NT2/D1 (cell line): ENCODE results near the gene CDH13.
A peak's percentile ranks its signal among the peaks of the same experiment; 100 is the strongest.

Source experiments
- DNase-seq: peaks from one replicate; pipeline ENCODE4 v3.0.0-alpha.2; 2011; ENCODE audit warnings: low read depth, low spot score
- H3K27me3 ChIP-seq: 2 replicates; pipeline ENCODE4 v1.6.0; 2011; ENCODE audit warnings: mild to moderate bottlenecking; ENCODE audit not compliant: insufficient read length, insufficient read depth
- H3K36me3 ChIP-seq: 2 replicates; pipeline ENCODE4 v1.6.1; 2011; ENCODE audit warnings: mild to moderate bottlenecking, low read length, mixed read lengths; ENCODE audit not compliant: insufficient read depth, insufficient read length
- H3K4me1 ChIP-seq: 2 replicates; pipeline ENCODE4 v1.5.1; 2011; ENCODE audit not compliant: insufficient read depth, insufficient read length
- H3K4me3 ChIP-seq: 2 replicates; pipeline ENCODE4 v1.5.1; 2011; ENCODE audit warnings: low read depth; ENCODE audit not compliant: insufficient read length
- H3K9ac ChIP-seq: 2 replicates; pipeline ENCODE4 v1.6.0; 2011; ENCODE audit warnings: low read depth; ENCODE audit not compliant: insufficient read length
- H3K9me3 ChIP-seq: 2 replicates; pipeline ENCODE4 v1.5.1; 2011; ENCODE audit warnings: mild to moderate bottlenecking, low read length; ENCODE audit not compliant: insufficient read depth
- SUZ12 ChIP-seq: IDR thresholded peaks from 2 replicates; pipeline ENCODE4 v1.6.1; 2011; ENCODE audit not compliant: insufficient read length, insufficient read depth; ENCODE audit errors: extremely low read depth
- YY1 ChIP-seq: IDR thresholded peaks from 2 replicates; pipeline ENCODE4 v1.6.1; 2011; ENCODE audit not compliant: insufficient read length, insufficient read depth
- ZNF274 ChIP-seq: IDR thresholded peaks from 2 replicates; pipeline ENCODE4 v1.6.1; 2011; ENCODE audit warnings: mild to moderate bottlenecking, low read depth, low read length

Gene CDH13

GRCh38 chr16:82628711-82629110 lies 1.9 kb downstream of the CDH13 start:
- no peak for DNase-seq
- Histone ChIP-seq H3K9me3 (no peaks in the 10 kb centered on the region), H3K27me3 (peaks cover 54% of the 10 kb centered on the region), H3K9ac (no peak overlapping the region), H3K4me1 (no peaks in the 10 kb centered on the region), H3K36me3 (peaks cover 27% of the 10 kb centered on the region), H3K4me3 (no peak overlapping the region)
- no peak for TF ChIP-seq SUZ12
- no peak for TF ChIP-seq YY1
- TF ChIP-seq ZNF274 = no peak

DNA sequence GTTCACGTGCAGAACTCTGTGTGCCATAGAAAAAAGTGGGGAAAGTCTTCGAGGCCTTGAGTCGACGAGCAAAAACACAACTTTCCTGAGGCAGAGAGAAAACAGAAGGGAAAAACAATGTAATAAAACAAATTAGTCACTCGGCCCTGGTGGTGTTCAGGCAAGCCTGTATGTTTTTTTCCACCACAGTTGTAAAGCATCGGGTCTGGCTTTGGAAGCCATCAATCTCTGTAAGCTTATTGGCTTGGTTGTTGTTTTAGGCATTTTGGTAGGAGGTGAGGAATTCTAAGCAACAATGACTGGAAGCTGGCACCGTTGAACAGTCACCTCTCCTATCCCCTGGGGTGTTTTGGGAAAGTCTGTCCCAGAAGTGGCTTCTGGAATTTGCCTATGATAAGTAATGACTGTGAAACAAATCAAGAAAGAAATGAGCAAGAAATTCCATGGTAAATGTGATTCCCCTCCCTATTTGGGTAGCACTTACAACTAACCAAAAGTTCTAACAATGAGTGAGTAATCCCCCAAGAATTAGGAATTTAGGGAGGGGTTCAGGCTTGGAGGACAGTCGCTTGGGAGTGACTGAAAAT lies 2.8 kb downstream of the CDH13 start:
- H3K27me3 ChIP-seq = peaks cover 47% of the 10 kb centered on the region
- peaks cover 35% of the 10 kb centered on the region for H3K36me3 ChIP-seq
- H3K4me1 ChIP-seq = no peaks in the 10 kb centered on the region
- no peak for DNase-seq
- no peaks in the 10 kb centered on the region for H3K9me3 ChIP-seq
- TF ChIP-seq YY1 (no peak), ZNF274 (no peak), SUZ12 (no peak)
- H3K9ac ChIP-seq = no peak overlapping the region
- H3K4me3 ChIP-seq = no peak overlapping the region

GRCh38 chr16:82630219-82630618 lies 3.5 kb downstream of the CDH13 start:
- no peak for TF ChIP-seq YY1
- Histone ChIP-seq H3K4me1 (no peaks in the 10 kb centered on the region), H3K4me3 (no peak overlapping the region), H3K36me3 (peaks cover 40% of the 10 kb centered on the region), H3K27me3 (peaks cover 40% of the 10 kb centered on the region), H3K9me3 (no peaks in the 10 kb centered on the region), H3K9ac (no peak overlapping the region)
- no peak for DNase-seq

- no peak for DNase-seq
- Histone ChIP-seq H3K9me3 (no peaks in the 10 kb centered on the region), H3K4me3 (no peak overlapping the region), H3K9ac (no peak overlapping the region), H3K4me1 (no peaks in the 10 kb centered on the region), H3K36me3 (peaks cover 45% of the 10 kb centered on the region), H3K27me3 (peaks cover 36% of the 10 kb centered on the region)
- TF ChIP-seq YY1 (no peak), ZNF274 (no peak), SUZ12 (no peak)
Measured at GRCh38 chr16:82630688-82631087, 3.9 kb downstream of the CDH13 start.

- Histone ChIP-seq H3K9ac (no peak overlapping the region), H3K9me3 (no peaks in the 10 kb centered on the region), H3K27me3 (peaks cover 23% of the 10 kb centered on the region), H3K4me3 (no peak overlapping the region), H3K4me1 (no peaks in the 10 kb centered on the region), H3K36me3 (peaks cover 55% of the 10 kb centered on the region)
- no peak for DNase-seq
- peak; percentile 29 for TF ChIP-seq YY1
- no peak for TF ChIP-seq ZNF274
Measured at GRCh38 chr16:82631701-82632685, 5.2 kb downstream of the CDH13 start.

GRCh38 chr16:82633964-82634600 lies 7.3 kb downstream of the CDH13 start:
- TF ChIP-seq SUZ12 = no peak
- TF ChIP-seq YY1 = no peak
- no peak for TF ChIP-seq ZNF274
- no peak overlapping the region for H3K9ac ChIP-seq
- no peaks in the 10 kb centered on the region for H3K4me1 ChIP-seq
- peaks cover 63% of the 10 kb centered on the region for H3K36me3 ChIP-seq
- no peak overlapping the region for H3K4me3 ChIP-seq
- DNase-seq = no peak
- no peaks in the 10 kb centered on the region for H3K9me3 ChIP-seq
- peaks cover 2% of the 10 kb centered on the region for H3K27me3 ChIP-seq

- H3K9me3 ChIP-seq = no peaks in the 10 kb centered on the region
- no peak overlapping the region for H3K4me3 ChIP-seq
- no peak for DNase-seq
- TF ChIP-seq YY1 (no peak), ZNF274 (no peak)
- peaks cover 66% of the 10 kb centered on the region for H3K36me3 ChIP-seq
- H3K27me3 ChIP-seq = no peaks in the 10 kb centered on the region
- H3K4me1 ChIP-seq = no peaks in the 10 kb centered on the region
- H3K9ac ChIP-seq = no peak overlapping the region
Measured at GRCh38 chr16:82634955-82635610, 8.3 kb downstream of the CDH13 start.
